ENCODE data around the gene HLF. TPM values are rescaled to one million over a fixed set of nuclear protein-coding genes. Genes with fewer than 3 reads are reported as not detected.

HLF gene
- total and polyA plus RNA-seq, 2 of the 4 experiments (the other 2 are of a cell fraction) = 0.18 TPM; not detected in 1

- H2BK120ac ChIP-seq (ENCODE audit: low read depth, low read length) = no peak overlapping the region
- no peak overlapping the region for H3K18ac ChIP-seq (ENCODE audit: low read depth, low read length)
- no peaks in the 10 kb centered on the region for H3K36me3 ChIP-seq (ENCODE audit: control insufficient read depth, insufficient read depth, low read length)
- H3K4me2 ChIP-seq (ENCODE audit: low read depth, low read length) = no peak overlapping the region
- no peak overlapping the region for H2BK15ac ChIP-seq (ENCODE audit: low read depth, low read length)
- no peaks in the 10 kb centered on the region for H3K9me1 ChIP-seq (ENCODE audit: insufficient read depth, low read length)
- no peak overlapping the region for H3K4ac ChIP-seq (ENCODE audit: low read depth, low read length)
- H3K4me1 ChIP-seq (ENCODE audit: control insufficient read depth, insufficient read depth, low read length) = no peaks in the 10 kb centered on the region
- H4K5ac ChIP-seq (ENCODE audit: low read depth, low read length) = no peak overlapping the region
- no peak overlapping the region for H3K9ac ChIP-seq (ENCODE audit: low read depth, low read length)
- no peak overlapping the region for H3K4me3 ChIP-seq (ENCODE audit: insufficient read depth, low read depth, low read length)
- no peaks in the 10 kb centered on the region for H4K20me1 ChIP-seq (ENCODE audit: insufficient read depth, low read length)
- H2AK5ac ChIP-seq (ENCODE audit: low read depth, low read length) = no peak overlapping the region
- H2BK5ac ChIP-seq (ENCODE audit: low read depth, low read length, poor library complexity, severe bottlenecking) = no peak overlapping the region
- no peak overlapping the region for H3K14ac ChIP-seq (replicated peaks; ENCODE audit: low read depth, low read length)
- POLR2A ChIA-PET (ENCODE audit: unreplicated experiment) = no interaction called here
- H4K8ac ChIP-seq (ENCODE audit: low read depth in 2 of 2, low read length in 2 of 2) = no peak overlapping the region
- in situ Hi-C loops (cut with MboI; ENCODE audit: low sequenced_read_pairs) = loop anchor here (5.0 kb wide), 1 partner anchor 309 kb away; no protein-coding TSS in a partner anchor
- CTCF ChIA-PET = no interaction called here
- no peak overlapping the region for H3K56ac ChIP-seq (ENCODE audit: extremely low read depth, insufficient read depth, low read length)
- dilution Hi-C loops (cut with HindIII; ENCODE audit: low sequenced_read_pairs, unreplicated experiment) = no loop called here
- ATAC-seq (ENCODE audit: low read depth) (no peak), DNase-seq (no peak)
- H3K27ac ChIP-seq (ENCODE audit: insufficient read depth, low read length) = no peak overlapping the region
- no peak overlapping the region for H2AFZ ChIP-seq (replicated peaks; ENCODE audit: low read length, poor library complexity)
- no peaks in the 10 kb centered on the region for H3K79me1 ChIP-seq (ENCODE audit: low read depth in 1 of 2, low read length in 2 of 2)
- H3K23ac ChIP-seq (ENCODE audit: low read depth, low read length) = no peak overlapping the region
- H4K91ac ChIP-seq (ENCODE audit: insufficient read depth, low read depth, low read length) = no peak overlapping the region
- H2AK9ac ChIP-seq (replicated peaks; ENCODE audit: low read depth, low read length, poor library complexity) = no peak overlapping the region
- H3K27me3 ChIP-seq (ENCODE audit: control insufficient read depth, insufficient read depth, low read length) = no peaks in the 10 kb centered on the region
- H2BK20ac ChIP-seq (ENCODE audit: low read depth, low read length) = no peak overlapping the region
- WGBS, 2 experiments (ENCODE audit: extremely low coverage in 2 of 2, insufficient read length in 1 of 2) = 0% methylated on average over 1 of the region's 6 CpGs; no CpG with 5 or more reads in 1 of the 2 experiments
- no peaks in the 10 kb centered on the region for H3K9me3 ChIP-seq (ENCODE audit: control insufficient read depth, insufficient read depth, low read length)
- no TSS peak for BruUV-seq (replicated peaks)
- intact Hi-C loops (cut with micrococcal nuclease) = no loop called here
- TF ChIP-seq SMC3 (IDR thresholded peaks at IDR 0.05; ENCODE audit: low read depth, low read length) = no peak
- TF ChIP-seq RAD21 (IDR thresholded peaks at IDR 0.05; ENCODE audit: low read length) = no peak
- TF ChIP-seq FOS (IDR thresholded peaks at IDR 0.05; ENCODE audit: low read depth, low read length) = no peak
- no peak for TF ChIP-seq MAFK (IDR thresholded peaks at IDR 0.05; ENCODE audit: low read depth, low read length)
- TF ChIP-seq, protein P1, sequence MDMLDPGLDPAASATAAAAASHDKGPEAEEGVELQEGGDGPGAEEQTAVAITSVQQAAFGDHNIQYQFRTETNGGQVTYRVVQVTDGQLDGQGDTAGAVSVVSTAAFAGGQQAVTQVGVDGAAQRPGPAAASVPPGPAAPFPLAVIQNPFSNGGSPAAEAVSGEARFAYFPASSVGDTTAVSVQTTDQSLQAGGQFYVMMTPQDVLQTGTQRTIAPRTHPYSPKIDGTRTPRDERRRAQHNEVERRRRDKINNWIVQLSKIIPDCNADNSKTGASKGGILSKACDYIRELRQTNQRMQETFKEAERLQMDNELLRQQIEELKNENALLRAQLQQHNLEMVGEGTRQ (IDR thresholded peaks at IDR 0.05; ENCODE audit: low read depth, low read length) = no peak
- TF ChIP-seq CEBPB (IDR thresholded peaks at IDR 0.05; ENCODE audit: low read depth, low read length) = no peak
- no peak for TF ChIP-seq MXI1 (IDR thresholded peaks at IDR 0.05; ENCODE audit: borderline replicate concordance, low read depth, low read length)
- no peak for TF ChIP-seq CHD1 (IDR thresholded peaks at IDR 0.05; ENCODE audit: low read depth, low read length)
- TF ChIP-seq CTCF (conservative IDR thresholded peaks at IDR 0.05; ENCODE audit: low read depth, low read length) = no peak
- no peak for TF ChIP-seq ELK1 (IDR thresholded peaks at IDR 0.05; ENCODE audit: borderline replicate concordance, low read depth, low read length)
- no peak for TF ChIP-seq MAZ (IDR thresholded peaks at IDR 0.05; ENCODE audit: borderline replicate concordance, low read depth, low read length)
- TF ChIP-seq RCOR1 (IDR thresholded peaks at IDR 0.05; ENCODE audit: insufficient replicate concordance, low read length) = no peak
- TF ChIP-seq NFE2L2 (IDR thresholded peaks at IDR 0.05; ENCODE audit: low read depth, low read length) = no peak
- no peak for TF ChIP-seq POLR2A (IDR thresholded peaks at IDR 0.05; ENCODE audit: low read depth, low read length)
- TF ChIP-seq RFX5 (IDR thresholded peaks at IDR 0.05; ENCODE audit: low read depth, low read length) = no peak
These were observed 37.0 kb downstream of the HLF start for GRCh38 chr17:55301521-55302406.

Data from IMR-90 (cell line).